GM10266 (cell line): ENCODE results near the gene C4orf33.

Experiments
- DNase-seq: peaks from one replicate; pipeline ENCODE4 v3.0.0; 2012; ENCODE audit errors: extremely low spot score
- TF ChIP-seq, protein P1 (sequence below): IDR thresholded peaks from 2 replicates; pipeline ENCODE4 v1.5.1; 2012; ENCODE audit warnings: mild to moderate bottlenecking, low read depth; ENCODE audit not compliant: control insufficient read depth, insufficient read depth; ENCODE audit errors: missing control alignments

Gene C4orf33

DNA sequence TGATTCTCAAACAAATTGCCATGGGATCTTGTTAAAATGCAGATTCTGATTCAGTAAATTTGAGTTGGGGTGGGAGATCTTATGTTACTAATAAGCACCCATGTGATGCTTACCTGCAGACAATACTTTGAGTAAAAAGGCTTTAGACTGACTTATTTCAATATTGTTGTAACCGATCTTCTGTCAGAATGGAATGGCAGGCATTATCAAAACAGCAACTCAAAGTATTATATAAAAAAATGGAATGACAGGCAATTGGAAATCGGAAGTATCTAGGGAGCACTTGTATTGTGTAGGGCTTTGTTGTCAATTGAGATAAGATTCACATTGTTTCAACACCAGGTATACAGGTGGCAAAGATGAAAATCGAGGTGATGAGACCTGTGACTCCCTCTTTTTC is 67.5 kb downstream of the C4orf33 start:
- no peak for DNase-seq
- TF ChIP-seq, protein P1, sequence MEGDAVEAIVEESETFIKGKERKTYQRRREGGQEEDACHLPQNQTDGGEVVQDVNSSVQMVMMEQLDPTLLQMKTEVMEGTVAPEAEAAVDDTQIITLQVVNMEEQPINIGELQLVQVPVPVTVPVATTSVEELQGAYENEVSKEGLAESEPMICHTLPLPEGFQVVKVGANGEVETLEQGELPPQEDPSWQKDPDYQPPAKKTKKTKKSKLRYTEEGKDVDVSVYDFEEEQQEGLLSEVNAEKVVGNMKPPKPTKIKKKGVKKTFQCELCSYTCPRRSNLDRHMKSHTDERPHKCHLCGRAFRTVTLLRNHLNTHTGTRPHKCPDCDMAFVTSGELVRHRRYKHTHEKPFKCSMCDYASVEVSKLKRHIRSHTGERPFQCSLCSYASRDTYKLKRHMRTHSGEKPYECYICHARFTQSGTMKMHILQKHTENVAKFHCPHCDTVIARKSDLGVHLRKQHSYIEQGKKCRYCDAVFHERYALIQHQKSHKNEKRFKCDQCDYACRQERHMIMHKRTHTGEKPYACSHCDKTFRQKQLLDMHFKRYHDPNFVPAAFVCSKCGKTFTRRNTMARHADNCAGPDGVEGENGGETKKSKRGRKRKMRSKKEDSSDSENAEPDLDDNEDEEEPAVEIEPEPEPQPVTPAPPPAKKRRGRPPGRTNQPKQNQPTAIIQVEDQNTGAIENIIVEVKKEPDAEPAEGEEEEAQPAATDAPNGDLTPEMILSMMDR = no peak

DNA sequence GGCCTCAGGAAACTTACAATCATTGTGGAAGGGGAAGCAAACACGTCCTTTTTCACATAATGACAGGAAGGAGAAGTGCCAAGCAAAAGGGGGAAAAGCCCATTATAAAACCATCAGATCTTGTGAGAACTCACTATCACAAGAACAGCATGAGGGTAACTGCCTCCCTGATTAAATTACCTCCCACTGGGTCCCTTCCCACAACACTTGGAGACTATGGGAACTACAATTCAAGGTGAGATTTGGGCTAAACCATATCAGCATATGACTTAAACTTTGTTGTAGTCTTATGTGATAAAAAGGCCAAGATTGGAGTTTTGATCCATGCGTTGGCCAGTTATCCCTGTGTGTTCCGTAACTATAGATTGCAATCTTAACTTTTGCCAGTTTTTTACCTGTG is 68.3 kb downstream of the C4orf33 start:
- TF ChIP-seq, protein P1 = no peak
- DNase-seq = no peak
